ENCODE measurements around the gene DRAXIN. TPM values are rescaled to one million over a fixed set of nuclear protein-coding genes. Genes with fewer than 3 reads are reported as not detected.

Gene DRAXIN
- total RNA-seq, 4 donors from 2014 or later, result under 0.01 to 0.06 TPM; not detected in 2

DNA sequence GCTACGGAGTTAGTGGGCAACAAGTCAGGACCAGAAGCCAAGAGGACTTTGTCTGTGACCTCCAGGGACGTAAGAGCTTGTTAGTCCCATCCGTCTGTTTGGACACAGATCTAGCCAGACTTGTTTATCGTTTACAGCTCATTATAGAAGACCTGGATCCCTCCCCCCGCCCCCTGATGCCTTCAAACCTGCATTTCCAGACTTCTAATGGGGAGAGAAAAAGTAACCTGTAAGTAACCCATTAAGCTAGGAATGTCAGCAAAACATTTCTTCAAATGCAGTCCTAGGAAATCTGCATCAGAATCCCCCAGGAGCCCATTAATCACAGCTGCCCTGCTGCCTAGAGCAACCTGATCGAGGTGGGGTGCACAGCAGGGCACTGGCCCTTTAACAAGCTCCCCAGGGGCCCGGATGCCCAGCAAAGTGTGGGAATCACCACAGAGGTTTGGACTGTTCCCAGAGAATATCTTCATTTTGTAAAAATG is 9.2 kb upstream of the DRAXIN start:
- Histone ChIP-seq H3K27ac (replicated peaks in 1 of 4) (no peak overlapping the region), H3K4me3 (no peak overlapping the region), H3K36me3 (peaks cover 0 to 10% (median 2%) of the 10 kb centered on the region in 4 donors), H3K27me3 (peaks cover 0 to 22% (median 0%) of the 10 kb centered on the region in 4 donors), H3K4me1 (peaks cover 10 to 30% (median 25%) of the 10 kb centered on the region in 4 donors), H3K9me3 (no peaks in the 10 kb centered on the region)
- intact Hi-C loops (cut with DNase I), result no loop called here
- 52% methylated on average over 7 of the region's 7 CpGs for WGBS
- no peak for DNase-seq (ENCODE audit: extremely low spot score)
- TF ChIP-seq, protein P1, sequence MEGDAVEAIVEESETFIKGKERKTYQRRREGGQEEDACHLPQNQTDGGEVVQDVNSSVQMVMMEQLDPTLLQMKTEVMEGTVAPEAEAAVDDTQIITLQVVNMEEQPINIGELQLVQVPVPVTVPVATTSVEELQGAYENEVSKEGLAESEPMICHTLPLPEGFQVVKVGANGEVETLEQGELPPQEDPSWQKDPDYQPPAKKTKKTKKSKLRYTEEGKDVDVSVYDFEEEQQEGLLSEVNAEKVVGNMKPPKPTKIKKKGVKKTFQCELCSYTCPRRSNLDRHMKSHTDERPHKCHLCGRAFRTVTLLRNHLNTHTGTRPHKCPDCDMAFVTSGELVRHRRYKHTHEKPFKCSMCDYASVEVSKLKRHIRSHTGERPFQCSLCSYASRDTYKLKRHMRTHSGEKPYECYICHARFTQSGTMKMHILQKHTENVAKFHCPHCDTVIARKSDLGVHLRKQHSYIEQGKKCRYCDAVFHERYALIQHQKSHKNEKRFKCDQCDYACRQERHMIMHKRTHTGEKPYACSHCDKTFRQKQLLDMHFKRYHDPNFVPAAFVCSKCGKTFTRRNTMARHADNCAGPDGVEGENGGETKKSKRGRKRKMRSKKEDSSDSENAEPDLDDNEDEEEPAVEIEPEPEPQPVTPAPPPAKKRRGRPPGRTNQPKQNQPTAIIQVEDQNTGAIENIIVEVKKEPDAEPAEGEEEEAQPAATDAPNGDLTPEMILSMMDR (IDR thresholded peaks at IDR 0.05), result no peak
- no peak for TF ChIP-seq POLR2A (IDR thresholded peaks at IDR 0.05; ENCODE audit: low read depth)
- TF ChIP-seq EP300 (IDR thresholded peaks at IDR 0.05), result no peak
- TF ChIP-seq POLR2AphosphoS5 (IDR thresholded peaks at IDR 0.05), result no peak

DNA sequence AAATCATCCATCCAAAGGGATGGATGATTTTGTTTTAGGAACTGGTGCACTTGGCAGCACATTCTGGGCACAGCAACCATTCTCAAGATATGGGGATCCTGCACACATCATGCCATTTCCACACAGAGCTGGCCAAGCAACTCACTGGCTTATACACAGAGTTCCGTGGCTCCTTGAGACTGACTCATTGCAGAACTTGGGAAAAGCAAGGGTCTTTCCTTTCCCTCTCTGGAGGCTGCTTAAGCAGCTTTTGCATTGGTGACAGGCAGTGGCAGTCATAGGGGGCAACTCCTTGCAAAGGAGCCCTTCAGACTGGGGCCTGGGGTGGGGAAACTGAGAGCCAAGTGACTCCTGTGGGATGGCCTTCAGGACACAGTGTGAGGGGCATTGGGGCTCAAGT is 8.7 kb upstream of the DRAXIN start:
- TF ChIP-seq, protein P1 (IDR thresholded peaks at IDR 0.05), result no peak
- TF ChIP-seq POLR2A (IDR thresholded peaks at IDR 0.05; ENCODE audit: low read depth), result no peak
- no peak for TF ChIP-seq POLR2AphosphoS5 (IDR thresholded peaks at IDR 0.05)
- TF ChIP-seq EP300 (IDR thresholded peaks at IDR 0.05), result no peak
- Histone ChIP-seq H3K27ac (replicated peaks in 1 of 4) (no peak overlapping the region), H3K4me3 (no peak overlapping the region), H3K4me1 (peaks cover 10 to 30% (median 25%) of the 10 kb centered on the region in 4 donors), H3K9me3 (no peaks in the 10 kb centered on the region), H3K27me3 (peaks cover 0 to 27% (median 0%) of the 10 kb centered on the region in 4 donors), H3K36me3 (peaks cover 0 to 5% (median 0%) of the 10 kb centered on the region in 4 donors)
- intact Hi-C loops (cut with DNase I), result no loop called here
- no peak for DNase-seq (ENCODE audit: extremely low spot score)
- WGBS, result 67% methylated on average over 1 of the region's 1 CpG

DNA sequence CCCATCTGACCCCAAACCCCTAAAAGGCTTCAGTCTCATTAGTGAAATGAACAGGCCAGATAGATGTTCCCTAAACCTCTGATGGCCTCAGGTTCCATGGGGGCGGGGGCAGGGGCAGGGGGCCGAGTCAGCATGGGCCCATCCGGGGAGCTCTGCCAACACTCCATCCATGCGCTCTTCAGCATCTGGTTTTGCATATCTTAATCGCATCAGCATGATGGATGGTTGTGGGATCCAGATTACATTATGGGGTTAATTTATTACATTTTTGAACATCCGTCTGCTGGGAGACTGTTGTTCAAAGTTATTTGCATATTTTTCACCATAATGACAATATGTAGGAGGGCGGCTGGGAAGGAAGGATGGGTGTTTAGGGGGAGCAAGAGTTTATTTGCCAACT is 7.4 kb upstream of the DRAXIN start:
- H3K36me3 ChIP-seq, result no peaks in the 10 kb centered on the region
- no peak for DNase-seq (ENCODE audit: extremely low spot score)
- intact Hi-C loops (cut with DNase I), result no loop called here
- no peak overlapping the region for H3K4me3 ChIP-seq
- H3K4me1 ChIP-seq, result peaks cover 10 to 24% (median 22%) of the 10 kb centered on the region in 4 donors
- no peaks in the 10 kb centered on the region for H3K9me3 ChIP-seq
- H3K27me3 ChIP-seq, result peaks cover 0 to 39% (median 3%) of the 10 kb centered on the region in 4 donors
- 38% methylated on average over 3 of the region's 7 CpGs for WGBS
- no peak overlapping the region for H3K27ac ChIP-seq (replicated peaks in 1 of 4)
- TF ChIP-seq, protein P1 (IDR thresholded peaks at IDR 0.05), result no peak
- TF ChIP-seq POLR2AphosphoS5 (IDR thresholded peaks at IDR 0.05) (no peak), EP300 (IDR thresholded peaks at IDR 0.05) (no peak), POLR2A (IDR thresholded peaks at IDR 0.05; ENCODE audit: low read depth) (no peak)

DNA sequence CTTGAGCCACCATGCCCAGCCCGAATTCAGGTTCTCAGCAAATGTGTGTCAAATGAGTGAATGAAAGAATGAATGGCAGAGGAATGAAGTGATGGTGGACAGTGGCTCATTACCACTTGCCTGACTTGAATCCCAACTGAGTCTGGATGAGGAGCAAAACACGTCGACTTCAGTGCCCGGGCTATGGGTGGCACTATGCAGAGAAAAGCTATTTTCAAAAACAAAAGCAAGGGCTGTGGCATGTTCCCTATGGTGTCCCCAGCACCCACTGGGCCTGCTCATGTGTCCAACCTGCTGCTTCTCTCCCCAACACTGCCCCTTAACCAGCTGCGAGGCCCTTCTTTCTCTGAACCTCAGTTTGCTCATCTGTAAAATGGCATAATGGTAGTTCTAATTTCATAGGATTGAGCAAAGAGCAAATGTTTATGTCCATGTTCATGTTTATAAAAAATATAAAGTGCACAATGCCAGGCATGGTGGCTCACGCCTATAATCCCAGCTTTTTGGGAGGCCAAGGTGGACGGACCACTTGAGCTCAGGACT is 6.2 kb upstream of the DRAXIN start:
- Histone ChIP-seq H3K9me3 (no peaks in the 10 kb centered on the region), H3K36me3 (no peaks in the 10 kb centered on the region), H3K4me1 (peaks cover 6 to 13% (median 11%) of the 10 kb centered on the region in 4 donors), H3K4me3 (no peak overlapping the region), H3K27me3 (peaks cover 0 to 51% (median 6%) of the 10 kb centered on the region in 4 donors), H3K27ac (replicated peaks in 1 of 4) (no peak overlapping the region)
- TF ChIP-seq POLR2AphosphoS5 (IDR thresholded peaks at IDR 0.05) (no peak), POLR2A (IDR thresholded peaks at IDR 0.05; ENCODE audit: low read depth) (no peak), EP300 (IDR thresholded peaks at IDR 0.05) (no peak)
- TF ChIP-seq, protein P1 (IDR thresholded peaks at IDR 0.05), result no peak
- intact Hi-C loops (cut with DNase I), result no loop called here
- no peak for DNase-seq (ENCODE audit: extremely low spot score)
- 85% methylated on average over 7 of the region's 7 CpGs for WGBS
